Loucy (cell line): ENCODE results near the gene IRAK4.

Source experiments
- H2AFZ ChIP-seq: fragments of 200-600 bp; sonication (generic); 2 replicates; pipeline ENCODE4 v1.6.0; 2016; ENCODE audit warnings: antibody characterized with exemption, mild to moderate bottlenecking, low read length, moderate library complexity
- H3F3A ChIP-seq: fragments of 200-600 bp; 2 replicates; pipeline ENCODE4 v1.6.0; 2016; ENCODE audit warnings: antibody characterized with exemption, low read depth, mild to moderate bottlenecking
- H3K27me3 ChIP-seq: fragments of 200-600 bp; sonication (generic); 2 replicates; pipeline ENCODE4 v1.6.1; 2014; ENCODE audit warnings: low read length, mild to moderate bottlenecking; ENCODE audit not compliant: insufficient read depth, poor library complexity, severe bottlenecking
- H3K36me3 ChIP-seq: fragments of 200-600 bp; sonication (generic); 2 replicates; pipeline ENCODE4 v1.6.1; 2016; ENCODE audit warnings: low read length; ENCODE audit not compliant: insufficient read depth
- H3K4me1 ChIP-seq: fragments of 200-600 bp; sonication (generic); 2 replicates; pipeline ENCODE4 v1.5.1; 2014; ENCODE audit warnings: low read length, mild to moderate bottlenecking; ENCODE audit not compliant: insufficient read depth, poor library complexity, severe bottlenecking
- H3K4me2 ChIP-seq: fragments of 200-600 bp; sonication (generic); 2 replicates; pipeline ENCODE4 v1.6.0; 2014; ENCODE audit warnings: antibody characterized with exemption, low read length, low read depth, mild to moderate bottlenecking; ENCODE audit not compliant: poor library complexity, severe bottlenecking
- H3K4me3 ChIP-seq: fragments of 200-600 bp; sonication (generic); 2 replicates; pipeline ENCODE4 v1.5.1; 2014; ENCODE audit warnings: low read length, mild to moderate bottlenecking, mixed read lengths; ENCODE audit not compliant: poor library complexity, severe bottlenecking
- H3K79me2 ChIP-seq: fragments of 200-600 bp; sonication (generic); 2 replicates; pipeline ENCODE4 v1.6.1; 2014; ENCODE audit warnings: low read length; ENCODE audit not compliant: insufficient read depth
- H3K9ac ChIP-seq: fragments of 200-600 bp; sonication (generic); 2 replicates; pipeline ENCODE4 v1.6.0; 2014; ENCODE audit warnings: mild to moderate bottlenecking, low read depth, low read length, moderate library complexity; ENCODE audit not compliant: poor library complexity, severe bottlenecking
- H3K9me2 ChIP-seq: fragments of 200-600 bp; sonication (generic); replicated peaks from 2 replicates; pipeline ENCODE4 v1.6.1; 2016; ENCODE audit warnings: low read depth, low read length, mixed read lengths
- H3K9me3 ChIP-seq: fragments of 200-600 bp; sonication (generic); 2 replicates; pipeline ENCODE4 v1.6.1; 2014; ENCODE audit warnings: mild to moderate bottlenecking, antibody characterized with exemption, low read length, low read depth; ENCODE audit not compliant: insufficient read depth
- H4K20me1 ChIP-seq: fragments of 200-600 bp; sonication (generic); 2 replicates; pipeline ENCODE4 v1.6.0; 2014; ENCODE audit warnings: antibody characterized with exemption, low read length, mild to moderate bottlenecking; ENCODE audit not compliant: insufficient read depth, poor library complexity, severe bottlenecking
- CTCF ChIP-seq: fragments of 200-600 bp; sonication (generic); conservative IDR thresholded peaks from 2 replicates; pipeline ENCODE4 v1.5.1; 2014; ENCODE audit warnings: mild to moderate bottlenecking, antibody characterized with exemption, low read length
- EZH2phosphoT487 ChIP-seq: fragments of 200-600 bp; IDR thresholded peaks from 2 replicates; pipeline ENCODE4 v1.6.1; 2018; ENCODE audit warnings: antibody characterized with exemption, mild to moderate bottlenecking, moderate library complexity, borderline replicate concordance

The IRAK4 gene

DNA sequence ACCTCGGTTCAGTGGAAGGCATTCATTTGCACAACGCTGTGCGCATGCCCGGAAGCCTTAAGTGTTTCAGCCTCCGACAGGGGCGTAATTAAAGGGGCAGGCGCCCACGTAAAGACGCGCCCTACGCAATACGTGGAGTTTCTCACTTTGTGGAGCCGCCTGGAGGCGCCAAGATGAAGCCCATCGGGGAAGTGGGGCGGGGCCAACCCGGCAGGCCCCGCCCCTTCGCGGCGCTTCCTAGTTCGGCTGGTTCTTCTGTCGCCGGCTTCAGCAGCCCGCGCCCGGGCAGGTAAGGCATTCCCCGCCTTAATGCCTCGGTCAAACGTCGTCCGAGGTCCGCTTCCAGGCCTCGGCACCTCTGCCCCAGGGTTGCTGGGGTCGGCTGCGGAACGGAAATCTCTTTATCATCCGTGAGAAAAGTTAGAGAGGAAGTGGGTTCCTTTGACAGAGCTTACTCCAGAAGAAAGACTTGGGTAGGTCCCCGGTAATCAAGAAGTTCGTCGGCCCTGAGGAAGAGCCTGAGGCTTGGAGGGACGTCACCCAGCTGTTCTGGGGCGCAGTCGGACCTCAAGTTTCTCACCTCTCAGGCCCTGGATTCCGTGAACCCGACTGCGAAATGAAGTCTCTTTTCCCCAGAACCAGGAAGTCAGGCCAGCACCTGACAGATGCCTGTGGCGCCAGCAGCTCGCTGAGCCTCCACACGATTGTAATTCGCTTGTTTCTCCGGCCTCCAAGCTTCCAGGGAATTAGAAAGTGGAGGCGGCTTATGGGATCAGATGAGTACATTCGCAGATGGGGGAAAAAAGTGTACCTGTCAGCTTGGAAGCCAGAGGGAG is at the start of gene IRAK4, which contains the start of gene PUS7L:
Gene IRAK4, plus strand, starts transcription at position 224 of the 836 bp plus-strand sequence. CDS start 9,161 bp downstream, outside the sequence.
Gene PUS7L, minus strand, starts transcription at position 63 of the 836 bp plus-strand sequence. CDS start 3,545 bp downstream, outside the sequence.
- H3K9me2 ChIP-seq, result no peaks in the 10 kb centered on the region
- no peaks in the 10 kb centered on the region for H3F3A ChIP-seq
- H3K27me3 ChIP-seq, result no peaks in the 10 kb centered on the region
- H4K20me1 ChIP-seq, result peaks cover 28% of the 10 kb centered on the region
- H3K4me2 ChIP-seq, result peak within 1 kb of the TSS; percentile 98
- H3K4me1 ChIP-seq, result peaks cover 58% of the 10 kb centered on the region
- peak within 1 kb of the TSS; percentile 95 for H2AFZ ChIP-seq
- peak within 1 kb of the TSS; percentile 88 for H3K9ac ChIP-seq
- no peaks in the 10 kb centered on the region for H3K9me3 ChIP-seq
- H3K4me3 ChIP-seq, result peak within 1 kb of the TSS; percentile 97
- peaks cover 56% of the 10 kb centered on the region for H3K79me2 ChIP-seq
- H3K36me3 ChIP-seq, result no peaks in the 10 kb centered on the region
- TF ChIP-seq EZH2phosphoT487 (no peak), CTCF (peak; percentile 51)

- TF ChIP-seq EZH2phosphoT487 (no peak), CTCF (no peak)
- Histone ChIP-seq H3K36me3 (no peaks in the 10 kb centered on the region), H3F3A (no peaks in the 10 kb centered on the region), H3K27me3 (no peaks in the 10 kb centered on the region), H3K9ac (no peak overlapping the region), H3K9me3 (0 out of 2 replicates have a peak, but pooled peaks cover 8% of the 10 kb centered on the region), H3K79me2 (no peaks in the 10 kb centered on the region), H3K4me3 (no peak overlapping the region), H3K4me2 (no peak overlapping the region), H2AFZ (no peak overlapping the region), H4K20me1 (no peaks in the 10 kb centered on the region), H3K9me2 (no peaks in the 10 kb centered on the region), H3K4me1 (no peaks in the 10 kb centered on the region)
These were observed 47.4 kb upstream of the IRAK4 start for GRCh38 chr12:43711348-43711747.

- Histone ChIP-seq H3F3A (no peaks in the 10 kb centered on the region), H3K27me3 (no peaks in the 10 kb centered on the region), H3K4me2 (no peak overlapping the region)
These were observed 36.1 kb upstream of the IRAK4 start for GRCh38 chr12:43722621-43723020.

More at GRCh38 chr12:43722621-43723020, 36.1 kb upstream of the IRAK4 start:
- no peak overlapping the region for H3K4me3 ChIP-seq
- no peaks in the 10 kb centered on the region for H3K79me2 ChIP-seq
- H3K9me2 ChIP-seq, result no peaks in the 10 kb centered on the region
- no peaks in the 10 kb centered on the region for H3K9me3 ChIP-seq
- no peak overlapping the region for H2AFZ ChIP-seq
- H3K4me1 ChIP-seq, result no peaks in the 10 kb centered on the region
- no peaks in the 10 kb centered on the region; the same call in 1 of the 2 replicates for H3K36me3 ChIP-seq
- no peak overlapping the region for H3K9ac ChIP-seq
- H4K20me1 ChIP-seq, result no peaks in the 10 kb centered on the region
- TF ChIP-seq CTCF (no peak), EZH2phosphoT487 (no peak)
